Mesothelial cell of epicardium (in vitro differentiated cells): ENCODE results near the gene KCNAB1. TPM values are rescaled to one million over a fixed set of nuclear protein-coding genes. Genes with fewer than 3 reads are reported as not detected.

Source experiments
- DNase-seq, 2 experiments: peaks; one replicate each; pipeline ENCODE4 v3.0.0; 2021; ENCODE audit warnings: low spot score in 2 of 2; ENCODE audit not compliant: unreplicated experiment in 2 of 2
- H3K27ac Mint-ChIP-seq: 2 replicates; pipeline ENCODE4 v1.8.0; 2021; ENCODE audit warnings: mixed read lengths
- H3K27me3 Mint-ChIP-seq: 2 replicates; pipeline ENCODE4 v1.8.0; 2021; ENCODE audit warnings: low read depth, mixed read lengths
- H3K36me3 Mint-ChIP-seq: 2 replicates; pipeline ENCODE4 v1.8.0; 2021; ENCODE audit warnings: mixed read lengths
- H3K4me1 Mint-ChIP-seq: 2 replicates; pipeline ENCODE4 v1.8.0; 2021; ENCODE audit warnings: mixed read lengths
- H3K4me3 Mint-ChIP-seq: 2 replicates; pipeline ENCODE4 v1.8.0; 2021; ENCODE audit warnings: mild to moderate bottlenecking, moderate library complexity, mixed read lengths
- H3K9me3 Mint-ChIP-seq: 2 replicates; pipeline ENCODE4 v1.8.0; 2021; ENCODE audit warnings: mixed read lengths
- total RNA-seq: library from RNA; stranded (reverse); gene quantifications from 3 replicates; pipeline ENCODE4 v1.2.1, GENCODE V29; 2021
- TF ChIP-seq, protein P1 (sequence below): fragments of 200-600 bp; sonication (generic); IDR thresholded peaks from one replicate; pipeline ENCODE4 v1.5.0; 2021; ENCODE audit warnings: antibody characterized with exemption; ENCODE audit not compliant: unreplicated experiment

KCNAB1 gene
- total RNA-seq, 1 donor from 2014 or later: 3.7 TPM

DNA sequence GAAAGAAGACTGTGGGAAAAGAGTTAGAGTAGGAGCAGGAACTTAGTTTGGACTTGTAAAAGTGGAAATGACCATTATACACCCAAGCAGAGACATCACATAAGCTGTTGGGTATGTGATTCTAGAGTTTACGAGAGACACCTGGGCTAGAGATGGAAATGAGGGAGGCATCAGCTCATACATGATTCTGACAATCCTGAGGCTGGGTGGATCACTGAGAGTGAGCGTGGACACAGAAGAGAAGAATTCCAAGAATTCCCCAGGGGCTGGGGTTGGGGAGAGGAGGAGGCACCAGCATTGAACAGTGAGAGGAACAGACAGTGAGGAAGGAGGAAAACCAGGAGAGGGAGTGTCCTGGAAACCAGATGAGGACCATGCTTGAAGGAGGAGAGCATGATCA, 113.5 kb downstream of the KCNAB1 start:
- Mint-ChIP-seq H3K27ac (no peak overlapping the region), H3K27me3 (peaks cover 1% of the 10 kb centered on the region), H3K36me3 (no peaks in the 10 kb centered on the region), H3K9me3 (no peaks in the 10 kb centered on the region), H3K4me1 (peaks cover 6% of the 10 kb centered on the region), H3K4me3 (no peak overlapping the region)
- TF ChIP-seq, protein P1, sequence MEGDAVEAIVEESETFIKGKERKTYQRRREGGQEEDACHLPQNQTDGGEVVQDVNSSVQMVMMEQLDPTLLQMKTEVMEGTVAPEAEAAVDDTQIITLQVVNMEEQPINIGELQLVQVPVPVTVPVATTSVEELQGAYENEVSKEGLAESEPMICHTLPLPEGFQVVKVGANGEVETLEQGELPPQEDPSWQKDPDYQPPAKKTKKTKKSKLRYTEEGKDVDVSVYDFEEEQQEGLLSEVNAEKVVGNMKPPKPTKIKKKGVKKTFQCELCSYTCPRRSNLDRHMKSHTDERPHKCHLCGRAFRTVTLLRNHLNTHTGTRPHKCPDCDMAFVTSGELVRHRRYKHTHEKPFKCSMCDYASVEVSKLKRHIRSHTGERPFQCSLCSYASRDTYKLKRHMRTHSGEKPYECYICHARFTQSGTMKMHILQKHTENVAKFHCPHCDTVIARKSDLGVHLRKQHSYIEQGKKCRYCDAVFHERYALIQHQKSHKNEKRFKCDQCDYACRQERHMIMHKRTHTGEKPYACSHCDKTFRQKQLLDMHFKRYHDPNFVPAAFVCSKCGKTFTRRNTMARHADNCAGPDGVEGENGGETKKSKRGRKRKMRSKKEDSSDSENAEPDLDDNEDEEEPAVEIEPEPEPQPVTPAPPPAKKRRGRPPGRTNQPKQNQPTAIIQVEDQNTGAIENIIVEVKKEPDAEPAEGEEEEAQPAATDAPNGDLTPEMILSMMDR: no peak
- DNase-seq: no peak

DNA sequence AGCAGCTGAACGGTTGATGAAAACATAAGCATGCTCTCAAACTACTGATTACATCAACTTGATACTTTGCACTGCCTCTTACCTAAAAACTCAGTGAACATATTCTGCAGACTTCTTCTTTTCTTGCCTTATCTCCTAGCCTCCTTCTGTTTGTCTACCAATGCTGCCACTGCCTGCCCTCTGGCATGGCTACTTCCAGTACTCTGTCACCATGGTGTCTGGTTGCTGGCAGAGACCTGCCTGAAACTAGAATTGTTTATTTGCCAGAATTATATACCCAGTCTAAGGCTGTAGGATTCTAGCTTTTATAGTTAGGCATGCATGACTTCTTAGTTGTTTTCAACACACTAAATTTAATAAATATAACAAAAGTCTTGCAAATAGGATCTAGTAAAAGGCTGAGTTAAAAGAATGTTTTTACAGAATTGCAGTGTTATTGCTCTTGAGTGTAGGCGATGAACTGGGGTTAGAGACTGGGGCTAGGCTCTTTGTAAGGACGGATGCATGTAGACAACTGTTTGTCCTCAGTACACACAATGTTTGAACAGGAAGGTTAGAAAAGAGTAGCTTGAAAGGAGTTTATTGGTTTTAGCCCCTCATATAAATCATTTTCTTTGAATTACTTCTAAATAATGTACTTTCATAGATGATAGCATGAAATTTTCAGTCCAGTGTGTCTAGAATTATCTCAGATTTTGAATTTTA, 116.3 kb downstream of the KCNAB1 start:
- no peaks in the 10 kb centered on the region for H3K9me3 Mint-ChIP-seq
- H3K27ac Mint-ChIP-seq: no peak overlapping the region
- TF ChIP-seq, protein P1: no peak

DNA sequence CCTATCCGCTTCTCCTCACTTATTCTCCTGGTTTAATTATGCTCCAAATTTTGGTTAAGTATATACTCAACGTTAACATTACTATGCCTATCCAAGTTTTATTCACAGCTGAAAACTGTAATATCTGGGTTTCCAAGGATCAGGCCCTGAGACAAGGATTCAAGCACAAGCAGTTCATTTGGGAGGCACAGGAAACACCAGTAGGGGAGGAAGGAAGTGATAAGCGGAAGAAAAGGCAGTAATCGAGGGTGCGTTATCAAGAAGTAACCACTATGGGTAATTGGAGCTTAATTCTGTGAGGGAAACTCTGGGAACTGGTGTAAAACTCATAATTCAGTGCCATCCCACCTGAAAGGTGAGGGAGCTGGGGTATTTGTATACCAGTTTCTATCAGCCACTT, 120.3 kb downstream of the KCNAB1 start:
- H3K4me1 Mint-ChIP-seq: no peaks in the 10 kb centered on the region
- DNase-seq: no peak
- H3K9me3 Mint-ChIP-seq: no peaks in the 10 kb centered on the region
- H3K27me3 Mint-ChIP-seq: peaks cover 2% of the 10 kb centered on the region
- no peak overlapping the region for H3K4me3 Mint-ChIP-seq
- no peaks in the 10 kb centered on the region for H3K36me3 Mint-ChIP-seq
- TF ChIP-seq, protein P1: no peak
- no peak overlapping the region for H3K27ac Mint-ChIP-seq

More for the DNA sequence above, 116.3 kb downstream of the KCNAB1 start:
- Mint-ChIP-seq H3K27me3 (peaks cover 2% of the 10 kb centered on the region), H3K36me3 (no peaks in the 10 kb centered on the region), H3K4me3 (no peak overlapping the region), H3K4me1 (peaks cover 6% of the 10 kb centered on the region)
- DNase-seq: no peak

DNA sequence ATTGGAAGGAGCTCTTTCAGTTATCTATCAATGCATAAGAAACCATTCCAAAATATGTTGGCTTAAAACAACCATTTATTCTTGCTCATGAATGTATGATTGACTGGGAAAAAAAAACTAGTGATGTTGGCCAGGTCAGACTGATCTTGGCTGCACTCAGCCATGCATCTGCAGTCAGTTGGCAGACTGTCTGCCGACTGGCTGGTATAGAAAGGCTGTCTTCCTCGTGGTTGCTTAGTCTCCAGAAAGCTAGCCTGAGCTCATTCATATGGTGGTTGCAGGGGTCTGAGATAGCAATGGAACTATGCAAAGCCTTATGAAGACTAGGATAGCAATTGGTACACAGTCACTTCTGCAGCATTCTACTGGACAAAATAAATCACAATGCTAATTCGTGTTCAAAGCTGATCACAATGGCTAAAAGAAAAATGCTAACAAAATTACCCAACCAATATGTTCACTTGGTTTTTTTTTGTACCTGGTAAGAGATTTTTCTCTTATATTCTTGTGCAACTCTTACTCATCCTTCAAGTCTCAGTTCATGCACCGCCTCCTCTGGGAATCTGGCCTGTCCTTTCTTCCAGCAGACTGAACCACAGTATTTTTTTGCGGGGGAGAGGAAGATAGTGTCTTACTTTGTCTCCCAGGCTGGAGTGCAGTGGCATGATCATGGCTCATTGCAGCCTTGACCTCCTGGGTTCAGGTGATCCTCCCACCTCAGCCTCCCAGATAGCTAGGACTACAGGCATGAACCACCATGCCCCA, 126.8 kb downstream of the KCNAB1 start:
- Mint-ChIP-seq H3K9me3 (no peaks in the 10 kb centered on the region), H3K4me1 (no peaks in the 10 kb centered on the region), H3K27me3 (no peaks in the 10 kb centered on the region), H3K27ac (no peak overlapping the region), H3K4me3 (no peak overlapping the region), H3K36me3 (no peaks in the 10 kb centered on the region)
- TF ChIP-seq, protein P1: no peak
- DNase-seq: no peak

DNA sequence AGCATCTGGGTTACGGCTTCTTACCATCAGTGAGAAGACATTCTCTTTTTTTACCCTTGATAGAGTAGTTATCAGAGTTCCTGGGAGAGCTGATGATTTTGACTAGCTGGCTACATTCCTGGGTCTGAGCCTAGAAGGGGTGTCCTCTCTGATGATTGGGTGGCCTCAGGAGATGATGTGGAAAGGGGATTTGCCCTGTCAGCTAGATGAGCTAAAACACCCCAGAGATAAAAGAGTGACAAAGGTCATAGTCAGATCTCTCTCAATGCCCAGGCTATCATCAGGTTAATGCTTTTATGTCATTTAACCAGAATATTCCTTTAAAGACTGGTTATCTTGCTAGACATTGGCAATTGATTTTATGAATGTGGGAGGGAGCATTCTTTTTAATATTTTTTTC, 130.2 kb downstream of the KCNAB1 start:
- H3K27me3 Mint-ChIP-seq: no peaks in the 10 kb centered on the region
- H3K36me3 Mint-ChIP-seq: no peaks in the 10 kb centered on the region
- no peak for DNase-seq
- TF ChIP-seq, protein P1: no peak
- H3K4me1 Mint-ChIP-seq: peaks cover 10% of the 10 kb centered on the region
- no peak overlapping the region for H3K4me3 Mint-ChIP-seq
- no peak overlapping the region for H3K27ac Mint-ChIP-seq
- H3K9me3 Mint-ChIP-seq: no peaks in the 10 kb centered on the region
